Effector memory CD8-positive, alpha-beta T cell (primary cell): ENCODE measurements around the gene ANTXR1.
"Not testable (repeated sequence)": the region's sequence is repeated elsewhere in the genome, so short reads cannot be mapped to it uniquely, and the experiment has no call there.

Experiments used
- ATAC-seq: fragments of 150-1000 bp; cut with Tn5 transposase; replicated peaks from 2 replicates; pipeline ENCODE4 v1.10.0; 2021; ENCODE audit warnings: mild to moderate bottlenecking, moderate library complexity
- DNase-seq, 3 experiments: peaks; one replicate each; pipeline ENCODE4 v3.0.0; 2021
- H3K27ac Mint-ChIP-seq, 2 donors: one replicate each; pipeline ENCODE4 v1.8.0; 2022; ENCODE audit warnings: mild to moderate bottlenecking in 2 of 2, mixed read lengths in 2 of 2, moderate library complexity in 2 of 2
- H3K27me3 Mint-ChIP-seq, 2 donors: one replicate each; pipeline ENCODE4 v1.8.0; 2022; ENCODE audit warnings: mixed read lengths in 2 of 2
- H3K36me3 Mint-ChIP-seq: one replicate; pipeline ENCODE4 v1.8.0; 2022; ENCODE audit warnings: mild to moderate bottlenecking, moderate library complexity, mixed read lengths; ENCODE audit not compliant: insufficient read depth
- H3K4me1 Mint-ChIP-seq, 2 donors: one replicate each; pipeline ENCODE4 v1.8.0; 2022; ENCODE audit warnings: low read depth in 2 of 2, mixed read lengths in 2 of 2
- H3K4me3 Mint-ChIP-seq, 2 donors: one replicate each; pipeline ENCODE4 v1.8.0; 2022; ENCODE audit warnings: mild to moderate bottlenecking in 2 of 2, mixed read lengths in 2 of 2, moderate library complexity in 2 of 2
- H3K9me3 Mint-ChIP-seq, 2 donors: one replicate each; pipeline ENCODE4 v1.8.0; 2022; ENCODE audit warnings: mixed read lengths in 2 of 2

The ANTXR1 gene

GRCh38 chr2:69250981-69251380 lies 238.0 kb downstream of the ANTXR1 start:
- no peak for DNase-seq
- Mint-ChIP-seq H3K4me1 (no peaks in the 10 kb centered on the region), H3K36me3 (no peaks in the 10 kb centered on the region), H3K9me3 (no peaks in the 10 kb centered on the region), H3K27ac (no peak overlapping the region), H3K27me3 (peaks cover 68 to 74% of the 10 kb centered on the region in 2 donors), H3K4me3 (no peak overlapping the region)
- no peak for ATAC-seq

- Mint-ChIP-seq H3K27me3 (peaks cover 68 to 70% of the 10 kb centered on the region in 2 donors), H3K9me3 (no peaks in the 10 kb centered on the region), H3K4me3 (no peak overlapping the region), H3K36me3 (no peaks in the 10 kb centered on the region), H3K27ac (no peak overlapping the region), H3K4me1 (no peaks in the 10 kb centered on the region)
- ATAC-seq (no peak), DNase-seq (no peak)
These were observed 239.0 kb downstream of the ANTXR1 start for GRCh38 chr2:69251943-69252342.

- no peak overlapping the region for H3K4me3 Mint-ChIP-seq
- no peak overlapping the region for H3K27ac Mint-ChIP-seq
- no peak for DNase-seq
- H3K9me3 Mint-ChIP-seq = no peaks in the 10 kb centered on the region
- H3K36me3 Mint-ChIP-seq = no peaks in the 10 kb centered on the region
- no peaks in the 10 kb centered on the region for H3K4me1 Mint-ChIP-seq
- H3K27me3 Mint-ChIP-seq = peaks cover 63 to 68% of the 10 kb centered on the region in 2 donors
- ATAC-seq = no peak
These were observed 240.1 kb downstream of the ANTXR1 start for GRCh38 chr2:69253112-69253511.

GRCh38 chr2:69253611-69254301 lies 240.8 kb downstream of the ANTXR1 start:
- Mint-ChIP-seq H3K9me3 (peaks cover 4 to 5% of the 10 kb centered on the region in 2 donors), H3K4me1 (no peaks in the 10 kb centered on the region), H3K27ac (no peak overlapping the region), H3K27me3 (peaks cover 58 to 62% of the 10 kb centered on the region in 2 donors), H3K36me3 (no peaks in the 10 kb centered on the region), H3K4me3 (no peak overlapping the region)
- no peak for ATAC-seq
- no peak for DNase-seq

- Mint-ChIP-seq H3K27me3 (peaks cover 52 to 53% of the 10 kb centered on the region in 2 donors), H3K4me3 (no peak overlapping the region), H3K36me3 (peaks cover 3% of the 10 kb centered on the region), H3K4me1 (no peaks in the 10 kb centered on the region), H3K27ac (no peak overlapping the region), H3K9me3 (peaks cover 13 to 24% of the 10 kb centered on the region in 2 donors)
- ATAC-seq = no peak
- DNase-seq = no peak
These were observed 242.8 kb downstream of the ANTXR1 start for GRCh38 chr2:69255760-69256159.

- H3K9me3 Mint-ChIP-seq = peaks cover 15 to 37% of the 10 kb centered on the region in 2 donors
- H3K27me3 Mint-ChIP-seq = peaks cover 37 to 60% of the 10 kb centered on the region in 2 donors
- not testable (repeated sequence) for H3K4me3 Mint-ChIP-seq, DNase-seq, H3K36me3 Mint-ChIP-seq, H3K27ac Mint-ChIP-seq, H3K4me1 Mint-ChIP-seq, ATAC-seq
These were observed 247.1 kb downstream of the ANTXR1 start for GRCh38 chr2:69259994-69260591.

GRCh38 chr2:69260666-69261065 lies 247.7 kb downstream of the ANTXR1 start:
- peaks cover 15 to 37% of the 10 kb centered on the region in 2 donors for H3K9me3 Mint-ChIP-seq
- no peak overlapping the region for H3K4me3 Mint-ChIP-seq
- peaks cover 42 to 60% of the 10 kb centered on the region in 2 donors for H3K27me3 Mint-ChIP-seq
- H3K36me3 Mint-ChIP-seq = peaks cover 3% of the 10 kb centered on the region
- ATAC-seq (no peak), DNase-seq (no peak)
- no peak overlapping the region for H3K27ac Mint-ChIP-seq
- no peaks in the 10 kb centered on the region for H3K4me1 Mint-ChIP-seq

- Mint-ChIP-seq H3K9me3 (no peaks in the 10 kb centered on the region), H3K36me3 (no peaks in the 10 kb centered on the region), H3K27me3 (peaks cover 53 to 54% of the 10 kb centered on the region in 2 donors), H3K27ac (no peak overlapping the region), H3K4me3 (no peak overlapping the region), H3K4me1 (no peaks in the 10 kb centered on the region)
- ATAC-seq (no peak), DNase-seq (no peak)
These were observed 256.4 kb downstream of the ANTXR1 start for GRCh38 chr2:69269330-69269729.

- H3K36me3 Mint-ChIP-seq = no peaks in the 10 kb centered on the region
- H3K27me3 Mint-ChIP-seq = peaks cover 55 to 66% of the 10 kb centered on the region in 2 donors
- DNase-seq = no peak
- no peaks in the 10 kb centered on the region for H3K4me1 Mint-ChIP-seq
- no peak overlapping the region for H3K27ac Mint-ChIP-seq
- no peaks in the 10 kb centered on the region for H3K9me3 Mint-ChIP-seq
- no peak overlapping the region for H3K4me3 Mint-ChIP-seq
- no peak for ATAC-seq
These were observed 258.9 kb downstream of the ANTXR1 start for GRCh38 chr2:69271831-69272257.

- no peak for ATAC-seq
- Mint-ChIP-seq H3K4me1 (no peaks in the 10 kb centered on the region), H3K27ac (no peak overlapping the region), H3K27me3 (peaks cover 58 to 76% of the 10 kb centered on the region in 2 donors), H3K9me3 (no peaks in the 10 kb centered on the region), H3K36me3 (no peaks in the 10 kb centered on the region), H3K4me3 (no peak overlapping the region)
- DNase-seq = no peak
These were observed 260.0 kb downstream of the ANTXR1 start for GRCh38 chr2:69272803-69273471.

- Mint-ChIP-seq H3K9me3 (no peaks in the 10 kb centered on the region), H3K27me3 (peaks cover 59 to 73% of the 10 kb centered on the region in 2 donors)
- ATAC-seq = no peak
These were observed 262.5 kb downstream of the ANTXR1 start for GRCh38 chr2:69275490-69275889.

GRCh38 chr2:69278366-69278765 lies 265.4 kb downstream of the ANTXR1 start:
- no peaks in the 10 kb centered on the region for H3K36me3 Mint-ChIP-seq
- peaks cover 62 to 66% of the 10 kb centered on the region in 2 donors for H3K27me3 Mint-ChIP-seq
- no peaks in the 10 kb centered on the region for H3K9me3 Mint-ChIP-seq
- H3K4me3 Mint-ChIP-seq = no peak overlapping the region
- no peak overlapping the region for H3K27ac Mint-ChIP-seq
- ATAC-seq (no peak), DNase-seq (no peak)
- H3K4me1 Mint-ChIP-seq = no peaks in the 10 kb centered on the region

More at GRCh38 chr2:69275490-69275889, 262.5 kb downstream of the ANTXR1 start:
- H3K27ac Mint-ChIP-seq = no peak overlapping the region
- no peak overlapping the region for H3K4me3 Mint-ChIP-seq
- no peaks in the 10 kb centered on the region for H3K36me3 Mint-ChIP-seq
- H3K4me1 Mint-ChIP-seq = no peaks in the 10 kb centered on the region
- no peak for DNase-seq

GRCh38 chr2:69279211-69279610 lies 266.2 kb downstream of the ANTXR1 start:
- ATAC-seq = no peak
- Mint-ChIP-seq H3K4me3 (no peak overlapping the region), H3K9me3 (no peaks in the 10 kb centered on the region), H3K27me3 (peaks cover 53 to 57% of the 10 kb centered on the region in 2 donors), H3K4me1 (no peaks in the 10 kb centered on the region), H3K36me3 (no peaks in the 10 kb centered on the region), H3K27ac (no peak overlapping the region)
- no peak for DNase-seq
